Lung (tissue), 12 donors: ENCODE measurements around the gene RHOV. TPM values are rescaled to one million over a fixed set of nuclear protein-coding genes. Genes with fewer than 3 reads are reported as not detected.
A peak's percentile ranks its signal among the peaks of the same experiment; 100 is the strongest.

Experiments used
- ATAC-seq: fragments of 200-7000 bp; cut with Tn5 transposase; one replicate; pipeline ENCODE4 v1.9.1; 2020; ENCODE audit warnings: moderate number of reproducible peaks; ENCODE audit not compliant: insufficient read depth, low FRiP score
- DNase-seq, 3 donors: peaks; one replicate each; pipeline ENCODE4 v3.0.0-alpha.2; 2013 to 2017
- H3K27ac ChIP-seq, 2 donors: one replicate each; pipeline ENCODE4 v1.5.1; 2013; ENCODE audit warnings: mild to moderate bottlenecking in 2 of 2, moderate library complexity in 2 of 2, control low read depth in 1 of 2, inconsistent platforms in 1 of 2, low read depth in 1 of 2, low read length in 1 of 2
- H3K27me3 ChIP-seq, 3 donors: one replicate each; pipeline ENCODE4 v1.5.1; 2013; ENCODE audit warnings: low read length in 2 of 3; ENCODE audit not compliant: control insufficient read depth in 3 of 3, insufficient read depth in 3 of 3
- H3K36me3 ChIP-seq, 4 donors: one replicate each; pipeline ENCODE4 v1.5.1; 2013; ENCODE audit warnings: low read length in 4 of 4, mild to moderate bottlenecking in 1 of 4, moderate library complexity in 1 of 4; ENCODE audit not compliant: control insufficient read depth in 4 of 4, insufficient read depth in 4 of 4
- H3K4me1 ChIP-seq, 5 donors: one replicate each; pipeline ENCODE4 v1.5.1; 2013; ENCODE audit warnings: low read length in 5 of 5, mild to moderate bottlenecking in 2 of 5, moderate library complexity in 1 of 5; ENCODE audit not compliant: control insufficient read depth in 5 of 5, insufficient read depth in 5 of 5
- H3K4me3 ChIP-seq: one replicate; pipeline ENCODE4 v1.5.1; 2013; ENCODE audit warnings: mild to moderate bottlenecking, control low read depth, moderate library complexity
- H3K9ac ChIP-seq, 2 donors: one replicate each; pipeline ENCODE4 v1.5.1; 2013; ENCODE audit warnings: low read length in 2 of 2, control low read depth in 1 of 2; ENCODE audit not compliant: insufficient read depth in 1 of 2
- H3K9me3 ChIP-seq, 4 donors: one replicate each; pipeline ENCODE4 v1.5.1; 2013; ENCODE audit warnings: low read length in 3 of 4, mild to moderate bottlenecking in 1 of 4, moderate library complexity in 1 of 4; ENCODE audit not compliant: control insufficient read depth in 4 of 4, insufficient read depth in 3 of 4
- CTCF ChIP-seq: IDR thresholded peaks from 2 replicates; pipeline ENCODE4 v1.5.1; 2012; ENCODE audit warnings: mild to moderate bottlenecking; ENCODE audit errors: control extremely low read depth, extremely low read depth
- WGBS, 2 donors: extraction: QIAGEN DNeasy Blood & Tissue Kit; methylation state at CpG; one replicate each; pipeline ENCODE4 v1.1.7; 2013; 5-methylcytosine and 5-hydroxymethylcytosine counted together
- polyA plus RNA-seq, 2 donors: library from polyadenylated mRNA; stranded (reverse); fragments of 200-250 nt; gene quantifications; one replicate each; pipeline ENCODE4 v1.2.1, GENCODE V29; 2013
- total RNA-seq, 2 donors: library from RNA; depleted of rRNA in 1 of 2; stranded (reverse); fragments of >200 nt in 1 of 2; gene quantifications; one replicate each; pipeline ENCODE4 v1.2.1, GENCODE V29; 2014 to 2021
- donor health status: control.
- donor health status: control.
- donor health status: Bipolar disorder and iron deficiency.
- donor health status: healthy.
- donor health status: DM: yes; HTN: yes; CAD: no.

Gene RHOV
- total and polyA plus RNA-seq, 4 donors, result 2.1 to 8.5 (median 4.3) TPM

- WGBS, 2 donors, result 1 to 2% methylated on average over 25 to 28 of the region's 28 CpGs
- no peak for TF ChIP-seq CTCF
- Histone ChIP-seq H3K9me3 (no peaks in the 10 kb centered on the region), H3K4me1 (peaks cover 0 to 28% (median 5%) of the 10 kb centered on the region in 5 donors), H3K36me3 (no peaks in the 10 kb centered on the region), H3K9ac (no peak overlapping the region), H3K4me3 (peak overlapping the region; percentile 43), H3K27ac (peak overlapping the region in 1 of 2 donors; percentile 89), H3K27me3 (peaks cover 0 to 8% (median 5%) of the 10 kb centered on the region in 3 donors)
- ATAC-seq (no peak), DNase-seq (peak; percentile 31 to 52 (median 43))
These were observed 29.4 kb downstream of the RHOV start for GRCh38 chr15:40844696-40845030.

GRCh38 chr15:40843885-40844695 lies 29.9 kb downstream of the RHOV start, which contains the start of gene SPINT1:
Gene SPINT1, plus strand, starts transcription at chr15:40844048. Its CDS starts 507 bp downstream, at chr15:40844555.
- Histone ChIP-seq H3K27ac (peak within 1 kb of the TSS in 1 of 2 donors; percentile 89), H3K9ac (peak within 1 kb of the TSS; percentile 23 to 55), H3K9me3 (no peaks in the 10 kb centered on the region), H3K36me3 (no peaks in the 10 kb centered on the region), H3K27me3 (peaks cover 0 to 8% (median 5%) of the 10 kb centered on the region in 3 donors), H3K4me1 (peaks cover 0 to 28% (median 5%) of the 10 kb centered on the region in 5 donors), H3K4me3 (peak within 1 kb of the TSS; percentile 43)
- 0 to 1% methylated on average over 57 to 89 of the region's 89 CpGs for WGBS, 2 donors
- TF ChIP-seq CTCF, result no peak
- ATAC-seq (peak; percentile 48), DNase-seq (peak; percentile 29 to 44 (median 42))

- no peaks in the 10 kb centered on the region for H3K36me3 ChIP-seq
- 21 to 31% methylated on average over 33 to 34 of the region's 34 CpGs for WGBS, 2 donors
- peak overlapping the region; percentile 30 for H3K4me3 ChIP-seq
- no peak for TF ChIP-seq CTCF
- H3K9ac ChIP-seq, result peak overlapping the region in 1 of 2 donors; percentile 23
- H3K27me3 ChIP-seq, result peaks cover 0 to 8% (median 5%) of the 10 kb centered on the region in 3 donors
- H3K27ac ChIP-seq, result peak overlapping the region in 1 of 2 donors; percentile 66
- peaks cover 0 to 28% (median 5%) of the 10 kb centered on the region in 5 donors for H3K4me1 ChIP-seq
- no peaks in the 10 kb centered on the region for H3K9me3 ChIP-seq
- DNase-seq, result no peak
- ATAC-seq, result no peak
These were observed 30.7 kb downstream of the RHOV start for GRCh38 chr15:40843261-40843884.
